ENCODE results near the gene SRP68. TPM values are rescaled to one million over a fixed set of nuclear protein-coding genes. Genes with fewer than 3 reads are reported as not detected.

The SRP68 gene
- polyA plus RNA-seq, 2 of the 4 experiments (the other 2 are of a cell fraction) = 121 to 139 TPM

DNA sequence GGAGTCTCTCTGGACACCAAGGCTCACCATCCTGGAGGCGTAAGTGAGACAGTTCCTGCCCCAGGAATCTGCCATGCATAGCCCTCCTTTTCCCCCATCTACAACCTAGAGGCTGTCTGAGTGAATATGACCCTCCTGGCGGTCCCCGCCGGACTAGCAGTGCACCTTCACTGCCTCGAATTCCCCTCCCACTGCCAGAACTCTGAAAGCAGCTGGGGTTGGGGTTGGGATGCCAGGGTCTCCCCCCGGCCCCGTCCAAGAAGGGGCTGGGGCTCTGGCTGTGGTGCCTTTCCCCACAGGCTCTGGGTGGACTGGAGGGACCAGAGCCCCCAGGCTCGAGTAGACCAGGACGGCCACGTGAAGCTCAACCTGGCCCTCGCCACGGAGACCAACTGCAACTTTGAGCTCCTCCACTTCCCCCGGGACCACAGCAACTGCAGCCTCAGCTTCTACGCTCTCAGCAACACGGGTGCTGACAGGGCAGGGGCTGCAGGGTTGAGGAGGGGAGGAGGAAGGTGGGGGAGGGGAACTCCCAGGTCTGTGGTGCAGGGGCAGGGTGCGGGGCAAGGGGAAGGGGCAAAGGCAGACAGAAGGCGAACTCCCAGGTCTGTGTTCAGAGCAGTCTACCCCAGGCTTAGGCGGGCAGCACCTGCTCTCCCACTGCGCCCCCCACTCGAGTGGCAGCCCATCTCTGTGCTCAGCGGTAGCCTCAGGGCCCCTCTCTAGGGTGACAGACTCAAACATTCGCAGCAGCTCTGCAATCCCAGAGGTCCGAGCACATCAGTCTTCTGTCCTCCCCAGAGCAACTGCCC is 7.8 kb upstream of the SRP68 start:
- ChIA-PET POLR2A (interaction anchor here (0.8 to 1.2 kb wide), 2 partner anchors 15 to 23 kb away, joined by 4 to 5 read pairs; partner anchors contain the start of gene EXOC7), CTCF (interaction anchor here (0.8 to 4.4 kb wide), 8 partner anchors 23 to 199 kb away, joined by 3 to 15 read pairs (median 4); partner anchors contain the start of gene CDK3)
- H3K4me3 ChIP-seq = no peak overlapping the region
- FAIRE-seq (no peak), DNase-seq (ENCODE audit: low read depth in 1 of 2, low spot score in 1 of 2) (no peak), ATAC-seq (peak in 1 of 2 experiments; percentile 12; a peak in 2 of 6 replicates)
- WGBS (ENCODE audit: missing lambda C conversion rate) = 47% methylated on average over 23 of the region's 23 CpGs
- H3K27ac ChIP-seq = no peak overlapping the region; a peak in 1 of 6 replicates
- H3K4me2 ChIP-seq = no peak overlapping the region
- no peaks in the 10 kb centered on the region for H3K9me3 ChIP-seq
- TF ChIP-seq RNF2 (IDR thresholded peaks at IDR 0.05; ENCODE audit: borderline replicate concordance, low read depth) (no peak), RAD21 (conservative IDR thresholded peaks at IDR 0.05 in 1 of 2, IDR thresholded peaks at IDR 0.05 in 1 of 2) (no peak), JUN (IDR thresholded peaks at IDR 0.05) (peak in 1 of 2 experiments; percentile 33; a peak in 1 of 5 replicates), MAZ (IDR thresholded peaks at IDR 0.05; ENCODE audit: borderline replicate concordance, low read depth, low read length) (no peak)
- TF ChIP-seq, protein P1, sequence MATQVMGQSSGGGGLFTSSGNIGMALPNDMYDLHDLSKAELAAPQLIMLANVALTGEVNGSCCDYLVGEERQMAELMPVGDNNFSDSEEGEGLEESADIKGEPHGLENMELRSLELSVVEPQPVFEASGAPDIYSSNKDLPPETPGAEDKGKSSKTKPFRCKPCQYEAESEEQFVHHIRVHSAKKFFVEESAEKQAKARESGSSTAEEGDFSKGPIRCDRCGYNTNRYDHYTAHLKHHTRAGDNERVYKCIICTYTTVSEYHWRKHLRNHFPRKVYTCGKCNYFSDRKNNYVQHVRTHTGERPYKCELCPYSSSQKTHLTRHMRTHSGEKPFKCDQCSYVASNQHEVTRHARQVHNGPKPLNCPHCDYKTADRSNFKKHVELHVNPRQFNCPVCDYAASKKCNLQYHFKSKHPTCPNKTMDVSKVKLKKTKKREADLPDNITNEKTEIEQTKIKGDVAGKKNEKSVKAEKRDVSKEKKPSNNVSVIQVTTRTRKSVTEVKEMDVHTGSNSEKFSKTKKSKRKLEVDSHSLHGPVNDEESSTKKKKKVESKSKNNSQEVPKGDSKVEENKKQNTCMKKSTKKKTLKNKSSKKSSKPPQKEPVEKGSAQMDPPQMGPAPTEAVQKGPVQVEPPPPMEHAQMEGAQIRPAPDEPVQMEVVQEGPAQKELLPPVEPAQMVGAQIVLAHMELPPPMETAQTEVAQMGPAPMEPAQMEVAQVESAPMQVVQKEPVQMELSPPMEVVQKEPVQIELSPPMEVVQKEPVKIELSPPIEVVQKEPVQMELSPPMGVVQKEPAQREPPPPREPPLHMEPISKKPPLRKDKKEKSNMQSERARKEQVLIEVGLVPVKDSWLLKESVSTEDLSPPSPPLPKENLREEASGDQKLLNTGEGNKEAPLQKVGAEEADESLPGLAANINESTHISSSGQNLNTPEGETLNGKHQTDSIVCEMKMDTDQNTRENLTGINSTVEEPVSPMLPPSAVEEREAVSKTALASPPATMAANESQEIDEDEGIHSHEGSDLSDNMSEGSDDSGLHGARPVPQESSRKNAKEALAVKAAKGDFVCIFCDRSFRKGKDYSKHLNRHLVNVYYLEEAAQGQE (IDR thresholded peaks at IDR 0.05) = no peak
- TF ChIP-seq, protein P2, sequence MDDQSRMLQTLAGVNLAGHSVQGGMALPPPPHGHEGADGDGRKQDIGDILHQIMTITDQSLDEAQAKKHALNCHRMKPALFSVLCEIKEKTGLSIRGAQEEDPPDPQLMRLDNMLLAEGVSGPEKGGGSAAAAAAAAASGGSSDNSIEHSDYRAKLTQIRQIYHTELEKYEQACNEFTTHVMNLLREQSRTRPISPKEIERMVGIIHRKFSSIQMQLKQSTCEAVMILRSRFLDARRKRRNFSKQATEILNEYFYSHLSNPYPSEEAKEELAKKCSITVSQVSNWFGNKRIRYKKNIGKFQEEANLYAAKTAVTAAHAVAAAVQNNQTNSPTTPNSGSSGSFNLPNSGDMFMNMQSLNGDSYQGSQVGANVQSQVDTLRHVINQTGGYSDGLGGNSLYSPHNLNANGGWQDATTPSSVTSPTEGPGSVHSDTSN (IDR thresholded peaks at IDR 0.05) = peak; percentile 55; the same call in 1 of the 2 replicates
- TF ChIP-seq, protein P3, sequence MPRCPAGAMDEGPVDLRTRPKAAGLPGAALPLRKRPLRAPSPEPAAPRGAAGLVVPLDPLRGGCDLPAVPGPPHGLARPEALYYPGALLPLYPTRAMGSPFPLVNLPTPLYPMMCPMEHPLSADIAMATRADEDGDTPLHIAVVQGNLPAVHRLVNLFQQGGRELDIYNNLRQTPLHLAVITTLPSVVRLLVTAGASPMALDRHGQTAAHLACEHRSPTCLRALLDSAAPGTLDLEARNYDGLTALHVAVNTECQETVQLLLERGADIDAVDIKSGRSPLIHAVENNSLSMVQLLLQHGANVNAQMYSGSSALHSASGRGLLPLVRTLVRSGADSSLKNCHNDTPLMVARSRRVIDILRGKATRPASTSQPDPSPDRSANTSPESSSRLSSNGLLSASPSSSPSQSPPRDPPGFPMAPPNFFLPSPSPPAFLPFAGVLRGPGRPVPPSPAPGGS (IDR thresholded peaks at IDR 0.05) = peak; percentile 45; the same call in 2 of the 3 replicates
- H3K4me1 ChIP-seq = peaks cover 10% of the 10 kb centered on the region

DNA sequence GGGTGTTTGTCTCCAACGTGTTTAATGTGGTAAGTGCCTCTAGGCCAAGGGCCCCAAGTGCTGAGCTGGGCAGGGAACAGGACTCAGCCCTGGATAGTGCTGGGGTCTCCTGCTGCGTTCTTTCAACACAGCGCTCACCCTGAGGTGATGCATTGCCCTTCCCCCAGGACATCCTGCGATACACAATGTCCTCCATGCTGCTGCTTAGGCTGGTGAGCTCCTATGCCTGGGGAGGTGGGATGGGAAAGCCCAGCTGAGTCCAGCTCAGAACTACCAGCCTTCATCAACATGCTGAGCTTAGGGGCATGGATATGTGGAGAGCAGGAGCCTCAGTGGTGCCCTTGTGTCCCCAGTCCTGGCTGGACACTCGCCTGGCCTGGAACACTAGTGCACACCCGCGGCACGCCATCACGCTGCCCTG is 7.2 kb upstream of the SRP68 start:
- no peak overlapping the region for H3K4me3 ChIP-seq
- WGBS (ENCODE audit: missing lambda C conversion rate) = 45% methylated on average over 9 of the region's 9 CpGs
- no peak for TF ChIP-seq EHMT2 (IDR thresholded peaks at IDR 0.05; ENCODE audit: low read depth)
- TF ChIP-seq, protein P2 (IDR thresholded peaks at IDR 0.05) = peak; percentile 54; the same call in 1 of the 2 replicates
- peak; percentile 51 for TF ChIP-seq POLR2A (IDR thresholded peaks at IDR 0.05; ENCODE audit: low read length)
- peak in 1 of 2 experiments; percentile 29; a peak in 2 of 5 replicates for TF ChIP-seq JUN (IDR thresholded peaks at IDR 0.05)
- 0 out of 2 replicates have a peak, but pooled peaks have one; percentile 36 for TF ChIP-seq POLR2AphosphoS2 (conservative IDR thresholded peaks at IDR 0.05; ENCODE audit: low read length)
- ChIA-PET CTCF (interaction anchor here (0.8 to 4.4 kb wide), 8 partner anchors 9 to 200 kb away, joined by 3 to 15 read pairs (median 4); partner anchors contain the start of gene CDK3), POLR2A (interaction anchor here (0.8 to 1.2 kb wide), 2 partner anchors 16 to 24 kb away, joined by 4 to 5 read pairs; partner anchors contain the start of gene EXOC7)
- FAIRE-seq (no peak), ATAC-seq (peak in 1 of 2 experiments; percentile 7; a peak in 3 of 6 replicates), DNase-seq (ENCODE audit: low read depth in 1 of 2, low spot score in 1 of 2) (no peak)
- peaks cover 16% of the 10 kb centered on the region for H3K4me1 ChIP-seq
- no peak overlapping the region for H3K4me2 ChIP-seq
- no peak overlapping the region; a peak in 1 of 6 replicates for H3K27ac ChIP-seq
- H3K9me3 ChIP-seq = no peaks in the 10 kb centered on the region

Data from A549 (cell line).